HG02678 (cell line): ENCODE measurements around the gene CLSTN2.

Experiments
- ATAC-seq: cut with Tn5 transposase; IDR thresholded peaks from one replicate; pipeline ENCODE4 v1.9.1; 2021; ENCODE audit warnings: mild to moderate bottlenecking, moderate library complexity; ENCODE audit not compliant: unreplicated experiment

The CLSTN2 gene

GRCh38 chr3:140178482-140178881 lies 243.5 kb downstream of the CLSTN2 start:
- ATAC-seq, result no peak

- ATAC-seq, result no peak
These were observed 245.6 kb downstream of the CLSTN2 start for GRCh38 chr3:140180603-140181002.

GRCh38 chr3:140185375-140185774 lies 250.4 kb downstream of the CLSTN2 start:
- ATAC-seq, result no peak

GRCh38 chr3:140186421-140186920 lies 251.5 kb downstream of the CLSTN2 start:
- no peak for ATAC-seq

GRCh38 chr3:140187028-140187427 lies 252.0 kb downstream of the CLSTN2 start:
- ATAC-seq, result no peak

GRCh38 chr3:140187656-140188221 lies 252.8 kb downstream of the CLSTN2 start:
- ATAC-seq, result no peak

- no peak for ATAC-seq
These were observed 253.3 kb downstream of the CLSTN2 start for GRCh38 chr3:140188285-140188684.

- no peak for ATAC-seq
These were observed 254.3 kb downstream of the CLSTN2 start for GRCh38 chr3:140189267-140189666.

GRCh38 chr3:140189976-140190375 lies 255.0 kb downstream of the CLSTN2 start:
- no peak for ATAC-seq

- no peak for ATAC-seq
These were observed 262.0 kb downstream of the CLSTN2 start for GRCh38 chr3:140196970-140197369.

GRCh38 chr3:140198242-140198641 lies 263.3 kb downstream of the CLSTN2 start:
- no peak for ATAC-seq

- no peak for ATAC-seq
These were observed 264.0 kb downstream of the CLSTN2 start for GRCh38 chr3:140199008-140199407.

GRCh38 chr3:140199743-140200142 lies 264.8 kb downstream of the CLSTN2 start:
- no peak for ATAC-seq

GRCh38 chr3:140203510-140203909 lies 268.5 kb downstream of the CLSTN2 start:
- ATAC-seq, result no peak

GRCh38 chr3:140204271-140204984 lies 269.4 kb downstream of the CLSTN2 start:
- ATAC-seq, result no peak

- no peak for ATAC-seq
These were observed 270.6 kb downstream of the CLSTN2 start for GRCh38 chr3:140205598-140205997.

GRCh38 chr3:140206196-140207040 lies 271.4 kb downstream of the CLSTN2 start:
- no peak for ATAC-seq

- ATAC-seq, result no peak
These were observed 272.6 kb downstream of the CLSTN2 start for GRCh38 chr3:140207541-140207940.

GRCh38 chr3:140216249-140216648 lies 281.3 kb downstream of the CLSTN2 start:
- ATAC-seq, result no peak

GRCh38 chr3:140219291-140219690 lies 284.3 kb downstream of the CLSTN2 start:
- no peak for ATAC-seq

- no peak for ATAC-seq
These were observed 285.0 kb downstream of the CLSTN2 start for GRCh38 chr3:140219923-140220452.
